A673 (cell line): ENCODE measurements around the gene GPR62. TPM values are rescaled to one million over a fixed set of nuclear protein-coding genes. Genes with fewer than 3 reads are reported as not detected.

Experiments
- BruUV-seq: library from RNA; stranded (reverse); fragments of 400-500 nt; replicated peaks from 2 replicates; lab custom pipeline; 2021; lab: Mats Ljungman, UMichigan
- CTCF ChIA-PET: fragments of 300-600 bp; sonication (Branson Sonifier 250); formaldehyde crosslinking; loops from one replicate; lab custom pipeline; 2022; ENCODE audit warnings: antibody characterized with exemption; lab: Charles Lee
- POLR2A ChIA-PET: fragments of 300-600 bp; sonication (Branson Sonifier 250); formaldehyde crosslinking; loops from one replicate; lab custom pipeline; 2022; ENCODE audit warnings: antibody characterized with exemption; ENCODE audit not compliant: low non-redundant PET; lab: Charles Lee
- DNase-seq: peaks from one replicate; pipeline ENCODE4 v3.0.0-alpha.2; 2015; ENCODE audit warnings: low spot score
- H3K27ac ChIP-seq: fragments of 200-600 bp; sonication (generic); 2 replicates; pipeline ENCODE4 v1.5.1; 2016; ENCODE audit warnings: mixed run types, low read depth, mild to moderate bottlenecking, mixed read lengths, antibody characterized with exemption, low read length; ENCODE audit not compliant: poor library complexity, severe bottlenecking
- H3K27me3 ChIP-seq: fragments of 200-600 bp; sonication (generic); replicated peaks from 2 replicates; pipeline ENCODE4 v1.6.1; 2017; ENCODE audit warnings: mixed run types, low read depth, mild to moderate bottlenecking, mixed read lengths, antibody characterized with exemption, low read length; ENCODE audit not compliant: insufficient read depth, poor library complexity
- H3K36me3 ChIP-seq: fragments of 200-600 bp; sonication (generic); 2 replicates; pipeline ENCODE4 v1.6.1; 2016; ENCODE audit warnings: mixed run types, mild to moderate bottlenecking, mixed read lengths, antibody characterized with exemption, low read length; ENCODE audit not compliant: insufficient read depth, poor library complexity, severe bottlenecking
- H3K4me1 ChIP-seq: fragments of 200-600 bp; sonication (generic); 2 replicates; pipeline ENCODE4 v1.6.1; 2017; ENCODE audit warnings: mixed run types, mild to moderate bottlenecking, mixed read lengths, antibody characterized with exemption, low read length; ENCODE audit not compliant: insufficient read depth, poor library complexity, severe bottlenecking
- H3K4me3 ChIP-seq: fragments of 200-600 bp; sonication (generic); 2 replicates; pipeline ENCODE4 v1.5.1; 2016; ENCODE audit warnings: low read depth, mixed run types, mild to moderate bottlenecking, mixed read lengths, low read length; ENCODE audit not compliant: poor library complexity, severe bottlenecking
- H3K9me3 ChIP-seq: fragments of 200-600 bp; sonication (generic); 2 replicates; pipeline ENCODE4 v1.6.1; 2016; ENCODE audit warnings: mixed run types, low read depth, mild to moderate bottlenecking, mixed read lengths, antibody characterized with exemption, low read length; ENCODE audit not compliant: poor library complexity, severe bottlenecking
- CTCF ChIP-seq: fragments of 300-800, 200-600 bp; sonication (generic); conservative IDR thresholded peaks from 2 replicates; pipeline ENCODE4 v1.5.1; 2017; ENCODE audit warnings: low read depth, mild to moderate bottlenecking, antibody characterized with exemption, low read length, moderate library complexity, mixed read lengths
- EZH2 ChIP-seq: fragments of 200-600 bp; sonication (generic); IDR thresholded peaks from 2 replicates; pipeline ENCODE4 v1.6.1; 2017; ENCODE audit warnings: borderline replicate concordance, low read depth, mild to moderate bottlenecking, mixed read lengths, antibody characterized with exemption, low read length; ENCODE audit not compliant: poor library complexity, severe bottlenecking
- intact Hi-C: fragments of 100-400 bp; cut with micrococcal nuclease; formaldehyde crosslinking; loops from one replicate; pipeline ENCODE4 v1.10.0; 2022; ENCODE audit not compliant: unreplicated experiment
- total RNA-seq: library from RNA; stranded (reverse); gene quantifications from 2 replicates; pipeline ENCODE4 v1.2.3, GENCODE V29; 2021

The GPR62 gene
- total RNA-seq, 1 experiment from 2014 or later: not detected

- no peaks in the 10 kb centered on the region for H3K27me3 ChIP-seq
- intact Hi-C loops: loop anchor here (5.0 kb wide), 1 partner anchor 55 kb away; the partner anchor contains the start of gene DUSP7
- POLR2A ChIA-PET: interaction anchor here (0.6 kb wide), 1 partner anchor 222 kb away, joined by 10 read pairs; no protein-coding TSS in a partner anchor
- H3K4me1 ChIP-seq: peaks cover 18% of the 10 kb centered on the region
- H3K36me3 ChIP-seq: no peaks in the 10 kb centered on the region
- no peak for DNase-seq
- CTCF ChIA-PET: no interaction called here
- BruUV-seq: no TSS peak
- TF ChIP-seq CTCF (no peak), EZH2 (no peak)
- H3K27ac ChIP-seq: no peak overlapping the region
- H3K4me3 ChIP-seq: no peak overlapping the region
- H3K9me3 ChIP-seq: no peaks in the 10 kb centered on the region
These were observed 47.6 kb downstream of the GPR62 start for GRCh38 chr3:52002748-52003147.

- ChIA-PET CTCF (interaction anchor here (0.5 to 2.0 kb wide), 5 partner anchors 38 to 119 kb away, joined by 3 to 14 read pairs (median 3); partner anchors contain the start of gene DUSP7), POLR2A (interaction anchor here (0.6 kb wide), 1 partner anchor 36 kb away, joined by 5 read pairs; no protein-coding TSS in a partner anchor)
- peaks cover 18% of the 10 kb centered on the region for H3K4me1 ChIP-seq
- no peak overlapping the region for H3K4me3 ChIP-seq
- no peaks in the 10 kb centered on the region for H3K9me3 ChIP-seq
- no peak overlapping the region for H3K27ac ChIP-seq
- TF ChIP-seq EZH2 (no peak), CTCF (peak; percentile 45)
- H3K27me3 ChIP-seq: no peaks in the 10 kb centered on the region
- no peaks in the 10 kb centered on the region for H3K36me3 ChIP-seq
- intact Hi-C loops: loop anchor here (5.0 kb wide), 1 partner anchor 53 kb away; the partner anchor contains the start of gene DUSP7
- peak; percentile 60 for DNase-seq
- BruUV-seq: no TSS peak
These were observed 49.1 kb downstream of the GPR62 start for GRCh38 chr3:52004163-52004787.

- no TSS peak for BruUV-seq
- ChIA-PET POLR2A (no interaction called here), CTCF (interaction anchor here (0.5 to 2.0 kb wide), 5 partner anchors 48 to 118 kb away, joined by 3 to 14 read pairs (median 4); partner anchors contain the start of gene DUSP7)
- intact Hi-C loops: loop anchor here (5.0 kb wide), 1 partner anchor 52 kb away; the partner anchor contains the start of gene DUSP7
- Histone ChIP-seq H3K27ac (no peak overlapping the region), H3K9me3 (no peaks in the 10 kb centered on the region), H3K36me3 (no peaks in the 10 kb centered on the region), H3K4me3 (no peak overlapping the region), H3K27me3 (no peaks in the 10 kb centered on the region), H3K4me1 (peaks cover 18% of the 10 kb centered on the region)
- TF ChIP-seq EZH2: no peak
- no peak for TF ChIP-seq CTCF
- no peak for DNase-seq
These were observed 49.8 kb downstream of the GPR62 start for GRCh38 chr3:52004906-52005395.
